Measurements from ENCODE around the gene COX4I2.

COX4I2 gene

GRCh38 chr20:31691646-31692275, 54.0 kb downstream of the COX4I2 start:
- DNase-seq (ENCODE audit: low read depth), result no peak
- no peak overlapping the region for H3K4me3 ChIP-seq (replicated peaks; ENCODE audit: low read depth, low read length)
- no peak for TF ChIP-seq CTCF (IDR thresholded peaks at IDR 0.05; ENCODE audit: low read length, missing control alignments)

GRCh38 chr20:31693402-31693801, 55.7 kb downstream of the COX4I2 start:
- H3K4me3 ChIP-seq (replicated peaks; ENCODE audit: low read depth, low read length), result no peak overlapping the region
- TF ChIP-seq CTCF (IDR thresholded peaks at IDR 0.05; ENCODE audit: low read length, missing control alignments), result no peak
- DNase-seq (ENCODE audit: low read depth), result no peak

- TF ChIP-seq CTCF (IDR thresholded peaks at IDR 0.05; ENCODE audit: low read length, missing control alignments), result no peak
- H3K4me3 ChIP-seq (replicated peaks; ENCODE audit: low read depth, low read length), result no peak overlapping the region
- no peak for DNase-seq (ENCODE audit: low read depth)
These were observed 56.4 kb downstream of the COX4I2 start for GRCh38 chr20:31693987-31694661.

All from fibroblast of pulmonary artery (primary cell).